CD4-positive, alpha-beta T cell treated with Interleukin-17A for 1 hour (primary cell): ENCODE measurements around the gene NPAS2.

Source experiments
- DNase-seq: peaks from one replicate; pipeline ENCODE4 v3.0.0-alpha.2; 2020

NPAS2 gene

GRCh38 chr2:101026923-101027469, 207.1 kb downstream of the NPAS2 start:
- no peak for DNase-seq

- no peak for DNase-seq
Measured at GRCh38 chr2:101027852-101028251, 207.9 kb downstream of the NPAS2 start.

GRCh38 chr2:101030866-101031554, 211.1 kb downstream of the NPAS2 start:
- DNase-seq = no peak

- no peak for DNase-seq
Measured at GRCh38 chr2:101032084-101032776, 212.3 kb downstream of the NPAS2 start.

- DNase-seq = no peak
Measured at GRCh38 chr2:101036562-101036961, 216.6 kb downstream of the NPAS2 start.

- DNase-seq = no peak
Measured at GRCh38 chr2:101037161-101037755, 217.3 kb downstream of the NPAS2 start.

- DNase-seq = no peak
Measured at GRCh38 chr2:101038455-101039255, 218.7 kb downstream of the NPAS2 start.

GRCh38 chr2:101040072-101040471, 220.1 kb downstream of the NPAS2 start:
- DNase-seq = no peak

- no peak for DNase-seq
Measured at GRCh38 chr2:101040761-101041160, 220.8 kb downstream of the NPAS2 start.

GRCh38 chr2:101041413-101041812, 221.5 kb downstream of the NPAS2 start:
- DNase-seq = no peak

- no peak for DNase-seq
Measured at GRCh38 chr2:101045330-101045729, 225.4 kb downstream of the NPAS2 start.
